ENCODE results near the gene TBX1.
A peak's percentile ranks its signal among the peaks of the same experiment; 100 is the strongest.

The TBX1 gene

GRCh38 chr22:19798891-19799293 is 38.3 kb downstream of the TBX1 start:
- no peak overlapping the region for H3K4me3 ChIP-seq (ENCODE audit: low read depth, low read length)
- TF ChIP-seq MYC (IDR thresholded peaks at IDR 0.05; ENCODE audit: low read depth, low read length): no peak
- TF ChIP-seq CTCF (IDR thresholded peaks at IDR 0.05; ENCODE audit: low read depth, low read length): no peak
- TF ChIP-seq MAX (IDR thresholded peaks at IDR 0.05; ENCODE audit: low read depth, low read length): no peak
- TF ChIP-seq POLR2A (IDR thresholded peaks at IDR 0.05; ENCODE audit: extremely low read depth, insufficient read length): no peak
- DNase-seq (ENCODE audit: low read depth): no peak

GRCh38 chr22:19799322-19800190 is 39.0 kb downstream of the TBX1 start:
- TF ChIP-seq POLR2A (IDR thresholded peaks at IDR 0.05; ENCODE audit: extremely low read depth, insufficient read length): no peak
- TF ChIP-seq MAX (IDR thresholded peaks at IDR 0.05; ENCODE audit: low read depth, low read length): no peak
- no peak for TF ChIP-seq CTCF (IDR thresholded peaks at IDR 0.05; ENCODE audit: low read depth, low read length)
- no peak for TF ChIP-seq MYC (IDR thresholded peaks at IDR 0.05; ENCODE audit: low read depth, low read length)
- no peak overlapping the region for H3K4me3 ChIP-seq (ENCODE audit: low read depth, low read length)
- DNase-seq (ENCODE audit: low read depth): no peak

- DNase-seq (ENCODE audit: low read depth): no peak
- no peak overlapping the region for H3K4me3 ChIP-seq (ENCODE audit: low read depth, low read length)
- no peak for TF ChIP-seq POLR2A (IDR thresholded peaks at IDR 0.05; ENCODE audit: extremely low read depth, insufficient read length)
- TF ChIP-seq CTCF (IDR thresholded peaks at IDR 0.05; ENCODE audit: low read depth, low read length): no peak
- no peak for TF ChIP-seq MAX (IDR thresholded peaks at IDR 0.05; ENCODE audit: low read depth, low read length)
These were observed 39.7 kb downstream of the TBX1 start for GRCh38 chr22:19800306-19800705.

GRCh38 chr22:19800761-19801244 is 40.2 kb downstream of the TBX1 start:
- peak; percentile 35 for DNase-seq (ENCODE audit: low read depth)
- TF ChIP-seq CTCF (IDR thresholded peaks at IDR 0.05; ENCODE audit: low read depth, low read length) (peak; percentile 33), MYC (IDR thresholded peaks at IDR 0.05; ENCODE audit: low read depth, low read length) (no peak)
- H3K4me3 ChIP-seq (ENCODE audit: low read depth, low read length): no peak overlapping the region

GRCh38 chr22:19801340-19802000 is 40.9 kb downstream of the TBX1 start:
- DNase-seq (ENCODE audit: low read depth): no peak
- TF ChIP-seq CTCF (IDR thresholded peaks at IDR 0.05; ENCODE audit: low read depth, low read length) (no peak), MAX (IDR thresholded peaks at IDR 0.05; ENCODE audit: low read depth, low read length) (no peak), MYC (IDR thresholded peaks at IDR 0.05; ENCODE audit: low read depth, low read length) (no peak), POLR2A (IDR thresholded peaks at IDR 0.05; ENCODE audit: extremely low read depth, insufficient read length) (no peak)
- H3K4me3 ChIP-seq (ENCODE audit: low read depth, low read length): no peak overlapping the region

All from NB4 (cell line).